Liver (tissue), 9 donors: Measurements from ENCODE around the gene ZNF664. TPM values are rescaled to one million over a fixed set of nuclear protein-coding genes. Genes with fewer than 3 reads are reported as not detected.

Experiments used
- DNase-seq: peaks from one replicate; pipeline ENCODE4 v3.0.0-alpha.2; 2017; ENCODE audit warnings: low spot score
- H3K27ac ChIP-seq, 2 donors: one replicate each; pipeline ENCODE4 v1.7.0; 2013; ENCODE audit warnings: inconsistent platforms in 2 of 2, low read length in 2 of 2, control low read depth in 1 of 2, low read depth in 1 of 2, mild to moderate bottlenecking in 1 of 2
- H3K27me3 ChIP-seq, 4 donors: one replicate each; pipeline versions ENCODE4 v1.6.1 to v1.7.0; 2013; ENCODE audit warnings: low read length in 3 of 4, inconsistent platforms in 1 of 4, mild to moderate bottlenecking in 1 of 4, moderate library complexity in 1 of 4; ENCODE audit not compliant: control insufficient read depth in 4 of 4, insufficient read depth in 4 of 4
- H3K36me3 ChIP-seq, 4 donors: one replicate each; pipeline versions ENCODE4 v1.6.1 to v1.7.0; 2013; ENCODE audit warnings: low read length in 3 of 4, mild to moderate bottlenecking in 3 of 4, low read depth in 1 of 4, moderate library complexity in 1 of 4; ENCODE audit not compliant: control insufficient read depth in 4 of 4, insufficient read depth in 3 of 4
- H3K4me1 ChIP-seq, 4 donors: one replicate each; pipeline versions ENCODE4 v1.6.1 to v1.7.0; 2013; ENCODE audit warnings: low read length in 3 of 4, mild to moderate bottlenecking in 3 of 4, moderate library complexity in 1 of 4; ENCODE audit not compliant: control insufficient read depth in 4 of 4, insufficient read depth in 4 of 4
- H3K4me3 ChIP-seq, 3 donors: one replicate each; pipeline versions ENCODE4 v1.6.1 to v1.7.0; 2013; ENCODE audit warnings: low read length in 3 of 3, control low read depth in 1 of 3, low read depth in 1 of 3, mild to moderate bottlenecking in 1 of 3
- H3K9ac ChIP-seq, 2 donors: one replicate each; pipeline ENCODE4 v1.7.0; 2013; ENCODE audit warnings: low read length in 2 of 2, mild to moderate bottlenecking in 2 of 2, moderate library complexity in 2 of 2, control low read depth in 1 of 2, low read depth in 1 of 2
- H3K9me3 ChIP-seq, 4 donors: one replicate each; pipeline versions ENCODE4 v1.6.1 to v1.7.0; 2013; ENCODE audit warnings: low read length in 3 of 4; ENCODE audit not compliant: control insufficient read depth in 4 of 4
- EGR1 ChIP-seq, 2 donors: IDR thresholded peaks; 2 replicates each; pipeline ENCODE4 v1.6.1; 2016 to 2018; ENCODE audit warnings: antibody characterized with exemption in 2 of 2, low read depth in 2 of 2
- FOXA1 ChIP-seq: IDR thresholded peaks from 2 replicates; pipeline ENCODE4 v1.6.1; 2016; ENCODE audit warnings: antibody characterized with exemption
- FOXA2 ChIP-seq: IDR thresholded peaks from 2 replicates; pipeline ENCODE4 v1.6.1; 2016; ENCODE audit warnings: antibody characterized with exemption
- GABPA ChIP-seq, 2 donors: IDR thresholded peaks in 1 of 2; conservative IDR thresholded peaks in 1 of 2; 2 replicates each; pipeline ENCODE4 v1.6.1; 2016; ENCODE audit warnings: antibody characterized with exemption in 2 of 2, mild to moderate bottlenecking in 1 of 2, moderate library complexity in 1 of 2
- HNF4A ChIP-seq, 2 donors: conservative IDR thresholded peaks; 2 replicates each; pipeline ENCODE4 v1.6.1; 2016; ENCODE audit warnings: antibody characterized with exemption in 2 of 2, mild to moderate bottlenecking in 2 of 2
- HNF4G ChIP-seq: IDR thresholded peaks from 2 replicates; pipeline ENCODE4 v1.6.1; 2016; ENCODE audit warnings: antibody characterized with exemption
- JUND ChIP-seq, 2 donors: IDR thresholded peaks; 2 replicates each; pipeline ENCODE4 v1.6.1; 2016; ENCODE audit warnings: antibody characterized with exemption in 2 of 2
- NR2F2 ChIP-seq: IDR thresholded peaks from 2 replicates; pipeline ENCODE4 v1.6.1; 2016; ENCODE audit warnings: antibody characterized with exemption
- RAD21 ChIP-seq, 2 donors: IDR thresholded peaks; 2 replicates each; pipeline ENCODE4 v1.6.1; 2016; ENCODE audit warnings: antibody characterized with exemption in 2 of 2, mild to moderate bottlenecking in 2 of 2
- RXRA ChIP-seq, 2 donors: IDR thresholded peaks; 2 replicates each; pipeline ENCODE4 v1.6.1; 2017 to 2018; ENCODE audit warnings: antibody characterized with exemption in 2 of 2, mild to moderate bottlenecking in 1 of 2
- SP1 ChIP-seq: IDR thresholded peaks from 2 replicates; pipeline ENCODE4 v1.6.1; 2018; ENCODE audit warnings: antibody characterized with exemption, mild to moderate bottlenecking
- TAF1 ChIP-seq: conservative IDR thresholded peaks from 2 replicates; pipeline ENCODE4 v1.6.1; 2016; ENCODE audit warnings: antibody characterized with exemption, mild to moderate bottlenecking
- YY1 ChIP-seq: IDR thresholded peaks from 2 replicates; pipeline ENCODE4 v1.6.1; 2016; ENCODE audit warnings: antibody characterized with exemption, mild to moderate bottlenecking
- WGBS: extraction: QIAGEN DNeasy Blood & Tissue Kit; methylation state at CpG from one replicate; pipeline ENCODE4 v1.1.7; 2013; 5-methylcytosine and 5-hydroxymethylcytosine counted together
- polyA plus RNA-seq, 2 donors: library from polyadenylated mRNA; stranded (reverse) in 1 of 2; unstranded in 1 of 2; fragments of 200-250 nt in 1 of 2; fragments of >200 nt in 1 of 2; fragmentation: Nextera tagmentation in 1 of 2; extraction: Ambion mirVana in 1 of 2; gene quantifications; one replicate each; pipeline versions ENCODE4 v1.2.1 to v1.2.3, GENCODE V29; 2013 to 2015
- total RNA-seq, 2 donors: library from RNA; depleted of rRNA; stranded (reverse); fragments of >200 nt; gene quantifications; one replicate each; pipeline ENCODE4 v1.2.3, GENCODE V29; 2014
- TF ChIP-seq, protein P1 (sequence below): IDR thresholded peaks from 2 replicates; pipeline ENCODE4 v1.6.1; 2016; ENCODE audit warnings: antibody characterized with exemption, mild to moderate bottlenecking
- TF ChIP-seq, protein P2 (sequence below): IDR thresholded peaks from 2 replicates; pipeline ENCODE4 v1.6.1; 2016; ENCODE audit warnings: antibody characterized with exemption
- donor health status: healthy.
- donor health status: healthy.
- donor health status: healthy.
- donor health status: healthy.
- donor health status: healthy.

Gene ZNF664
- total and polyA plus RNA-seq, 4 donors, result 7.2 to 40.3 (median 29.6) TPM

DNA sequence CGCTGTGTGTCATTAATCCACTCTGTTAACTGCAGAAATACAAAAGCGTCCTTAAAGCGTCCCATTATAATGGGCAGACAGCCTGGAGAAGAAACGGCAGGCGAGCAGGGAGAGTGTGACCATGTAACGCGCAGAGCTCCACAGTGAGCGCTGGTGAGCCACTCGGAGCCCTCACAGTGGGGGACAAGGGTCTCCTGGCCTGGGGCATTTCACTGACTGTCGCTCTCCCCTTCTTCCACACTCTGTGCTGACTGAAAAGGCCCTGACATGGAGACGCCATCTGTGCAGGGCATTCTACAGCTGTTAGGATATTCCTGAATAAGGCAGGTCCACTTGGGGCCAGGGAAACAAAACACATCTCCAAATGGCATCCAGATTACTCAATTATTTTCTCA lies 24.6 kb upstream of the ZNF664 start:
- no peaks in the 10 kb centered on the region for H3K27me3 ChIP-seq
- H3K36me3 ChIP-seq, result peaks cover 0 to 5% (median 3%) of the 10 kb centered on the region in 4 donors
- no peak overlapping the region for H3K27ac ChIP-seq
- no peak overlapping the region for H3K9ac ChIP-seq
- 96% methylated on average over 11 of the region's 11 CpGs for WGBS
- no peaks in the 10 kb centered on the region for H3K9me3 ChIP-seq
- H3K4me1 ChIP-seq, result peaks cover 7 to 21% (median 17%) of the 10 kb centered on the region in 4 donors
- no peak for TF ChIP-seq FOXA1
- TF ChIP-seq RXRA (IDR thresholded peaks at IDR 0.05), result no peak
- TF ChIP-seq, protein P1, sequence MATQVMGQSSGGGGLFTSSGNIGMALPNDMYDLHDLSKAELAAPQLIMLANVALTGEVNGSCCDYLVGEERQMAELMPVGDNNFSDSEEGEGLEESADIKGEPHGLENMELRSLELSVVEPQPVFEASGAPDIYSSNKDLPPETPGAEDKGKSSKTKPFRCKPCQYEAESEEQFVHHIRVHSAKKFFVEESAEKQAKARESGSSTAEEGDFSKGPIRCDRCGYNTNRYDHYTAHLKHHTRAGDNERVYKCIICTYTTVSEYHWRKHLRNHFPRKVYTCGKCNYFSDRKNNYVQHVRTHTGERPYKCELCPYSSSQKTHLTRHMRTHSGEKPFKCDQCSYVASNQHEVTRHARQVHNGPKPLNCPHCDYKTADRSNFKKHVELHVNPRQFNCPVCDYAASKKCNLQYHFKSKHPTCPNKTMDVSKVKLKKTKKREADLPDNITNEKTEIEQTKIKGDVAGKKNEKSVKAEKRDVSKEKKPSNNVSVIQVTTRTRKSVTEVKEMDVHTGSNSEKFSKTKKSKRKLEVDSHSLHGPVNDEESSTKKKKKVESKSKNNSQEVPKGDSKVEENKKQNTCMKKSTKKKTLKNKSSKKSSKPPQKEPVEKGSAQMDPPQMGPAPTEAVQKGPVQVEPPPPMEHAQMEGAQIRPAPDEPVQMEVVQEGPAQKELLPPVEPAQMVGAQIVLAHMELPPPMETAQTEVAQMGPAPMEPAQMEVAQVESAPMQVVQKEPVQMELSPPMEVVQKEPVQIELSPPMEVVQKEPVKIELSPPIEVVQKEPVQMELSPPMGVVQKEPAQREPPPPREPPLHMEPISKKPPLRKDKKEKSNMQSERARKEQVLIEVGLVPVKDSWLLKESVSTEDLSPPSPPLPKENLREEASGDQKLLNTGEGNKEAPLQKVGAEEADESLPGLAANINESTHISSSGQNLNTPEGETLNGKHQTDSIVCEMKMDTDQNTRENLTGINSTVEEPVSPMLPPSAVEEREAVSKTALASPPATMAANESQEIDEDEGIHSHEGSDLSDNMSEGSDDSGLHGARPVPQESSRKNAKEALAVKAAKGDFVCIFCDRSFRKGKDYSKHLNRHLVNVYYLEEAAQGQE, result no peak
- TF ChIP-seq SP1, result no peak
- TF ChIP-seq FOXA2, result no peak
- peak; percentile 27 for DNase-seq
- H3K4me3 ChIP-seq, result no peak overlapping the region

DNA sequence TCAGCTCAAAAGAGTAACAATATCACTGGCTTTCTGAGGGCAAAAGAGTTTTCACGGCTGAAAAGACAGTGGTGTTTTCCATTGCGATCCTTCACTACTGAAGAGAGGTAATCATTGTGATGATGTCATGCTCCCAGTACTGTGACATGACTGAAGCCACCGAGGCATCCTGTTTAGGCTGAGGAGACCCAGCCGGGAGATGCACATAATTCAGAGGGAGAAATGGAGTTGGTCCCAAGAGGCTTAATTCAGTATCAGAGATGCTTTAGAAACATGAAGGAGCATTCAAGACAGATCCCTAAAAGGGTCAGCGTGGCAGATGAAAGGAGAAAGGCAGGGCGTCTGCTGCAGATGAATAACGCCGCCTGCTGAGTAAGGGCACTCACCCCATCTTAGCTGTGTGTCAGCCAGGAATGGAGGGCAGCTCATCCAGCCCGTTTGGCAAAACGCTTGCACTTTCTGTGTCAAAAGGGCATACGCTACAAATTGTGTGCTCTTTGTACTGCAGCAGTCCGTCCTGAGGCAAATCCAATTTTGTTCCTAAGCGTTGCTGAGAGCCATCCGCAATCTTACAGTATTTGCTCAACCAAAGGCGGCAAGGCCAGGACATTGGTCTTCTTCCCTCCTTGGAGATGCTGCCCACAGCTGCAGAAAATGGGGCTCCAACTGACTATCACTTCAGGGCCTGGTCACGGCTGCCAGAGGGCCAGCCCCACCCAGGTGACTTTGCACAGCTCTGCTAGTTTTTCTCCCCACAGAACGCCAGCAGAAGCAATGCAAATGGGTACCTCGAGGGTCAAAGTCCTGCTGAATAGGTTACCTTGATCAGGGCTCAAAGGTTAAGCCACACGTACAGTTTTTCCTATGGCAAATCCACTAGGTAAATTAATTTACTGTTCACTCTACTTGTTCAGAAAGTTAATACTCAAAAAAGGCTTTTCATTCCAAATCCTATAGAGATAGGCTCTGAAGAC lies 23.9 kb upstream of the ZNF664 start:
- Histone ChIP-seq H3K9me3 (no peaks in the 10 kb centered on the region), H3K27ac (peak overlapping the region; percentile 30 to 51), H3K4me3 (peak overlapping the region in 1 of 3 donors; percentile 1), H3K9ac (no peak overlapping the region), H3K4me1 (peaks cover 7 to 21% (median 17%) of the 10 kb centered on the region in 4 donors), H3K36me3 (peaks cover 0 to 5% (median under 1%) of the 10 kb centered on the region in 4 donors), H3K27me3 (no peaks in the 10 kb centered on the region)
- peak; percentile 32 for DNase-seq
- WGBS, result 38% methylated on average over 19 of the region's 19 CpGs
- TF ChIP-seq SP1, result peak; percentile 94
- peak; percentile 94 for TF ChIP-seq HNF4G
- no peak for TF ChIP-seq NR2F2
- TF ChIP-seq, protein P1, result peak; percentile 64
- no peak for TF ChIP-seq EGR1 (IDR thresholded peaks at IDR 0.05; ENCODE audit: low read depth in 2 of 2)
- TF ChIP-seq JUND (IDR thresholded peaks at IDR 0.05), result peak; percentile 53 to 58
- TF ChIP-seq, protein P2, sequence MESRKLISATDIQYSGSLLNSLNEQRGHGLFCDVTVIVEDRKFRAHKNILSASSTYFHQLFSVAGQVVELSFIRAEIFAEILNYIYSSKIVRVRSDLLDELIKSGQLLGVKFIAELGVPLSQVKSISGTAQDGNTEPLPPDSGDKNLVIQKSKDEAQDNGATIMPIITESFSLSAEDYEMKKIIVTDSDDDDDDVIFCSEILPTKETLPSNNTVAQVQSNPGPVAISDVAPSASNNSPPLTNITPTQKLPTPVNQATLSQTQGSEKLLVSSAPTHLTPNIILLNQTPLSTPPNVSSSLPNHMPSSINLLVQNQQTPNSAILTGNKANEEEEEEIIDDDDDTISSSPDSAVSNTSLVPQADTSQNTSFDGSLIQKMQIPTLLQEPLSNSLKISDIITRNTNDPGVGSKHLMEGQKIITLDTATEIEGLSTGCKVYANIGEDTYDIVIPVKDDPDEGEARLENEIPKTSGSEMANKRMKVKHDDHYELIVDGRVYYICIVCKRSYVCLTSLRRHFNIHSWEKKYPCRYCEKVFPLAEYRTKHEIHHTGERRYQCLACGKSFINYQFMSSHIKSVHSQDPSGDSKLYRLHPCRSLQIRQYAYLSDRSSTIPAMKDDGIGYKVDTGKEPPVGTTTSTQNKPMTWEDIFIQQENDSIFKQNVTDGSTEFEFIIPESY, result no peak
- TF ChIP-seq RXRA (IDR thresholded peaks at IDR 0.05), result peak; percentile 38 to 60
- TF ChIP-seq GABPA (IDR thresholded peaks at IDR 0.05 in 1 of 2, conservative IDR thresholded peaks at IDR 0.05 in 1 of 2), result no peak
- TF ChIP-seq RAD21 (IDR thresholded peaks at IDR 0.05), result no peak
- TF ChIP-seq TAF1, result no peak
- TF ChIP-seq YY1, result peak; percentile 90
- TF ChIP-seq HNF4A (conservative IDR thresholded peaks at IDR 0.05), result peak; percentile 97 to 98
- TF ChIP-seq FOXA1, result peak; percentile 10
